ENCODE results near the gene NR3C1. TPM values are rescaled to one million over a fixed set of nuclear protein-coding genes. Genes with fewer than 3 reads are reported as not detected.
"Not testable (repeated sequence)": the region's sequence is repeated elsewhere in the genome, so short reads cannot be mapped to it uniquely, and the experiment has no call there.

NR3C1 gene
- total RNA-seq, 2 experiments from 2014 or later, result 48.6 to 53.9 TPM

GRCh38 chr5:143342607-143343006 is 60.9 kb downstream of the NR3C1 start:
- intact Hi-C loops (cut with micrococcal nuclease), result loop anchor here (1.0 kb wide), 2 partner anchors 9 to 333 kb away; no protein-coding TSS in a partner anchor
- ChIA-PET POLR2A (no interaction called here), CTCF (interaction anchor here (1.6 kb wide), 1 partner anchor 340 kb away, joined by 3 read pairs; no protein-coding TSS in a partner anchor)
- no peak for DNase-seq
- peaks cover 57% of the 10 kb centered on the region for H3K4me1 Mint-ChIP-seq (ENCODE audit: low read depth)
- H3K9me3 Mint-ChIP-seq, result no peaks in the 10 kb centered on the region
- H3K27ac Mint-ChIP-seq, result peak overlapping the region; percentile 87
- no peak overlapping the region for H3K4me3 Mint-ChIP-seq
- H3K36me3 Mint-ChIP-seq, result peaks cover 13% of the 10 kb centered on the region
- no peaks in the 10 kb centered on the region for H3K27me3 Mint-ChIP-seq

- Mint-ChIP-seq H3K4me1 (ENCODE audit: low read depth) (peaks cover 52% of the 10 kb centered on the region), H3K9me3 (no peaks in the 10 kb centered on the region), H3K27ac (peak overlapping the region; percentile 87), H3K36me3 (peaks cover 13% of the 10 kb centered on the region), H3K27me3 (no peaks in the 10 kb centered on the region), H3K4me3 (no peak overlapping the region)
- POLR2A ChIA-PET, result no interaction called here
- intact Hi-C loops (cut with micrococcal nuclease), result loop anchor here (1.0 kb wide), 2 partner anchors 9 to 333 kb away; no protein-coding TSS in a partner anchor
- CTCF ChIA-PET, result interaction anchor here (1.2 to 1.6 kb wide), 2 partner anchors 62 to 339 kb away, joined by 3 read pairs; no protein-coding TSS in a partner anchor
- DNase-seq, result no peak
These were observed 61.5 kb downstream of the NR3C1 start for GRCh38 chr5:143341807-143342570.

GRCh38 chr5:143340891-143341685 is 62.4 kb downstream of the NR3C1 start:
- Mint-ChIP-seq H3K27ac (peak overlapping the region; percentile 80), H3K36me3 (peaks cover 15% of the 10 kb centered on the region), H3K4me1 (ENCODE audit: low read depth) (peaks cover 50% of the 10 kb centered on the region), H3K9me3 (no peaks in the 10 kb centered on the region), H3K27me3 (no peaks in the 10 kb centered on the region), H3K4me3 (no peak overlapping the region)
- intact Hi-C loops (cut with micrococcal nuclease), result no loop called here
- CTCF ChIA-PET, result interaction anchor here (0.9 to 1.2 kb wide), 3 partner anchors 9 to 63 kb away, joined by 3 to 5 read pairs (median 3); no protein-coding TSS in a partner anchor
- POLR2A ChIA-PET, result interaction anchor here (0.9 kb wide), 1 partner anchor 9 kb away, joined by 3 read pairs; no protein-coding TSS in a partner anchor
- DNase-seq, result no peak

- Mint-ChIP-seq H3K4me1 (ENCODE audit: low read depth) (peaks cover 55% of the 10 kb centered on the region), H3K27me3 (no peaks in the 10 kb centered on the region), H3K36me3 (peaks cover 23% of the 10 kb centered on the region), H3K27ac (no peak overlapping the region), H3K4me3 (no peak overlapping the region), H3K9me3 (no peaks in the 10 kb centered on the region)
- ChIA-PET POLR2A (interaction anchor here (0.6 to 1.4 kb wide), 3 partner anchors 15 to 155 kb away, joined by 3 to 4 read pairs (median 3); no protein-coding TSS in a partner anchor), CTCF (interaction anchor here (0.5 to 0.8 kb wide), 2 partner anchors 9 to 70 kb away, joined by 3 to 4 read pairs; no protein-coding TSS in a partner anchor)
- DNase-seq, result no peak
- intact Hi-C loops (cut with micrococcal nuclease), result no loop called here
These were observed 64.7 kb downstream of the NR3C1 start for GRCh38 chr5:143338658-143339366.

GRCh38 chr5:143337946-143338345 is 65.5 kb downstream of the NR3C1 start:
- Mint-ChIP-seq H3K36me3 (peaks cover 26% of the 10 kb centered on the region), H3K27me3 (no peaks in the 10 kb centered on the region), H3K9me3 (no peaks in the 10 kb centered on the region), H3K4me1 (ENCODE audit: low read depth) (peaks cover 48% of the 10 kb centered on the region), H3K27ac (no peak overlapping the region), H3K4me3 (no peak overlapping the region)
- no peak for DNase-seq
- POLR2A ChIA-PET, result interaction anchor here (0.6 to 1.4 kb wide), 2 partner anchors 28 to 154 kb away, joined by 3 to 4 read pairs; no protein-coding TSS in a partner anchor
- intact Hi-C loops (cut with micrococcal nuclease), result no loop called here
- CTCF ChIA-PET, result no interaction called here

GRCh38 chr5:143336485-143336884 is 67.0 kb downstream of the NR3C1 start:
- H3K27me3 Mint-ChIP-seq, result no peaks in the 10 kb centered on the region
- ChIA-PET POLR2A (no interaction called here), CTCF (interaction anchor here (0.9 kb wide), 1 partner anchor 67 kb away, joined by 3 read pairs; the partner anchor contains the start of gene NR3C1)
- DNase-seq, result no peak
- H3K27ac Mint-ChIP-seq, result no peak overlapping the region
- H3K36me3 Mint-ChIP-seq, result peaks cover 28% of the 10 kb centered on the region
- no peak overlapping the region for H3K4me3 Mint-ChIP-seq
- H3K9me3 Mint-ChIP-seq, result no peaks in the 10 kb centered on the region
- intact Hi-C loops (cut with micrococcal nuclease), result no loop called here
- peaks cover 42% of the 10 kb centered on the region for H3K4me1 Mint-ChIP-seq (ENCODE audit: low read depth)

- POLR2A ChIA-PET, result no interaction called here
- Mint-ChIP-seq H3K4me3 (no peak overlapping the region), H3K27ac (no peak overlapping the region), H3K27me3 (no peaks in the 10 kb centered on the region), H3K4me1 (ENCODE audit: low read depth) (peaks cover 37% of the 10 kb centered on the region), H3K9me3 (no peaks in the 10 kb centered on the region), H3K36me3 (peaks cover 21% of the 10 kb centered on the region)
- CTCF ChIA-PET, result no interaction called here
- no peak for DNase-seq
- intact Hi-C loops (cut with micrococcal nuclease), result no loop called here
These were observed 68.6 kb downstream of the NR3C1 start for GRCh38 chr5:143334903-143335302.

GRCh38 chr5:143334380-143334779 is 69.1 kb downstream of the NR3C1 start:
- H3K9me3 Mint-ChIP-seq; intact Hi-C loops (cut with micrococcal nuclease); H3K27me3 Mint-ChIP-seq; DNase-seq; CTCF ChIA-PET; POLR2A ChIA-PET; H3K4me3 Mint-ChIP-seq; H3K27ac Mint-ChIP-seq: not testable (repeated sequence)
- Mint-ChIP-seq H3K36me3 (peaks cover 21% of the 10 kb centered on the region), H3K4me1 (ENCODE audit: low read depth) (peaks cover 33% of the 10 kb centered on the region)

- peaks cover 47% of the 10 kb centered on the region for H3K4me1 Mint-ChIP-seq (ENCODE audit: low read depth)
- no peak overlapping the region for H3K4me3 Mint-ChIP-seq
- POLR2A ChIA-PET, result interaction anchor here (0.5 to 0.8 kb wide), 2 partner anchors 9 to 274 kb away, joined by 3 read pairs; no protein-coding TSS in a partner anchor
- H3K27ac Mint-ChIP-seq, result no peak overlapping the region
- no peaks in the 10 kb centered on the region for H3K27me3 Mint-ChIP-seq
- CTCF ChIA-PET, result interaction anchor here (0.8 kb wide), 1 partner anchor 9 kb away, joined by 3 read pairs; no protein-coding TSS in a partner anchor
- intact Hi-C loops (cut with micrococcal nuclease), result no loop called here
- no peak for DNase-seq
- H3K9me3 Mint-ChIP-seq, result peaks cover 14% of the 10 kb centered on the region
- peaks cover 41% of the 10 kb centered on the region for H3K36me3 Mint-ChIP-seq
These were observed 71.5 kb downstream of the NR3C1 start for GRCh38 chr5:143331956-143332355.

GRCh38 chr5:143329843-143330242 is 73.6 kb downstream of the NR3C1 start:
- Mint-ChIP-seq H3K27ac (no peak overlapping the region), H3K9me3 (peaks cover 19% of the 10 kb centered on the region), H3K27me3 (no peaks in the 10 kb centered on the region), H3K4me1 (ENCODE audit: low read depth) (peaks cover 42% of the 10 kb centered on the region), H3K36me3 (peaks cover 40% of the 10 kb centered on the region), H3K4me3 (no peak overlapping the region)
- intact Hi-C loops (cut with micrococcal nuclease), result loop anchor here (10.0 kb wide), 1 partner anchor 495 kb away; no protein-coding TSS in a partner anchor
- ChIA-PET POLR2A (no interaction called here), CTCF (no interaction called here)
- no peak for DNase-seq

GRCh38 chr5:143328589-143329220 is 74.8 kb downstream of the NR3C1 start:
- Mint-ChIP-seq H3K4me1 (ENCODE audit: low read depth) (peaks cover 51% of the 10 kb centered on the region), H3K27me3 (no peaks in the 10 kb centered on the region), H3K9me3 (peaks cover 19% of the 10 kb centered on the region), H3K27ac (no peak overlapping the region), H3K36me3 (peaks cover 38% of the 10 kb centered on the region), H3K4me3 (no peak overlapping the region)
- ChIA-PET POLR2A (no interaction called here), CTCF (no interaction called here)
- intact Hi-C loops (cut with micrococcal nuclease), result loop anchor here (10.0 kb wide), 1 partner anchor 496 kb away; no protein-coding TSS in a partner anchor
- no peak for DNase-seq
